Putamen (tissue), 1 donor: Measurements from ENCODE around the gene FGF4.

Experiments
- DNase-seq: peaks from one replicate; pipeline ENCODE4 v3.0.0-alpha.2; 2016; ENCODE audit warnings: low spot score

Gene FGF4

GRCh38 chr11:69726019-69726418, 49.1 kb downstream of the FGF4 start:
- no peak for DNase-seq

GRCh38 chr11:69721745-69722144, 53.4 kb downstream of the FGF4 start:
- no peak for DNase-seq

GRCh38 chr11:69721106-69721505, 54.0 kb downstream of the FGF4 start:
- DNase-seq = no peak
